NCI-H526 treated with DMSO at 0.1 percent for 48 hours (cell line): Measurements from ENCODE around the gene PSMB3.

Experiments
- DNase-seq: peaks from one replicate; lab custom pipeline; 2025; lab: John Stamatoyannopoulos, UW

The PSMB3 gene

DNA sequence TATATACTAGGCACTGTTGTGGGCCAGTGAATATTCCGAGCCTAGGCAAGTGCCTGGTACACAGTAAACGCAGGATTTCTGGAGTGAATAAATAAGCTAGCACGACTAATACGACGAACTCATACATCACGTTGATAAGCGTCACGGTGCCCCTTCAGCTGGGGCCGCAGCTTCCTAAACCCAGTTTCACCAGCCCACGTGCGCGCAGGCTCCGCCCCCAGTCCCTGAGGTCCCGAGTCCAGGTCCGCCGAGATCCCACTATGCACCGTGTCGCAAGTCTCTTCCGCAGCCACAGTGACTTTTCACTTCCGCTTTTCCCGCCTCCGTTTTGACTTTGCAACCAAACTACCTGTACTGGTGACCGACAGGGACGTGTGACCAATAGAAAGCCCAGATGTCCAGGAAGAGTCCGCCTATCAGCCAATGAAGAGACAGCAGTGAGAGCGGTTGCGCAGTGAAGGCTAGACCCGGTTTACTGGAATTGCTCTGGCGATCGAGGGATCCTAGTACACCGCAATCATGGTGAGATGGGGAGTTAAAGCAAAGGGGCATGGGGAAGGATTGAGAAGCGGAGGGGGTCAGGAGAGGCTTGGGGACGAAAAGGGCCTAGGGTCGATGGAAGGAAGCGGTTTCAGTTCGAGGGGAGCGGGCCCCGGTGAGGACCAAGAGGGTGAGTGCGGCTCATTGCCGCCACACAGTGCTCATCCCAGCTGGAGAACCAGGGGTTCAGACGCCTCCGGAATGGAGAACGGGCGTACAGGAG lies at the start of gene PSMB3:
Gene PSMB3, plus strand, starts transcription at position 434 of the 763 bp plus-strand sequence. Its CDS starts 86 bp downstream, at position 520.
- peak; percentile 99 for DNase-seq

DNA sequence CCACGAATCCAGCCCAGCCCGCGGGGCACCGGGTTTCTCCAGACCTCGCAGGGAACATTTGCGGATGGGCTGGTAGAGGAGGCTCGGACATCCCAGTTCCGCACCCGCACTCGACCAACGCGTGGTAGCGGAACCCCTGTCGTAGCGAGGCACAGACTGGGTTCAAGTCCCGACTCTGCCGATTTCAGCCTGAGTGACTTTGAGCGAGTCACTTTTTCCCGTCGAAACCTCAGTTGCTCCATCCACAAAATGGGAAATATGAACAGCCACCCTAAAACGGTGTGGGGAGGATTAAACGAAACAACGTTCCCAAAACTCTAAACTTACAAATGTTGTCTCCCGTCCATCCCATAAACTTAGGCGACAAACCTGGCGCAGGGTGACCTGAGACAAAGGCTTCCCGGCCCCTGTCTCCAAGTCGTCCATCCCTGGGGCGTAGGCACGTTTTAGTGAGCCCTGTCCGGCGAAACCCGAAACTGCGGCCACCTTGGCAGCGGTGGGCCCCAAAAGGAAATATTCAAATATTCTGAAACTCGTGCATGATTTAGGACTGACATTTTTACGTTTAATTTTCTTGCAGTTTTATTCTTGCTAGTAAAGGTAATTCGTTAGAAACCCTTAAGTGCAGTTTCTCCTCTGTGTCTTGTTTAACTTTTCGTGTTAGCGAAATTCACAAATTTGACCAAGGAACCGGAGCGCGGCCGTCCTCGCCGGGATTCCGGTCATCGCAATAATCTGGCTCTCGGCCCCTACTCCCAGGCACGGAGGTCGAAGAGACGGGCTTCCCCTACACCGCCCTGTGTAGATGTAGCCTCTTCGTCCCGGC lies 49.4 kb upstream of the PSMB3 start:
- no peak for DNase-seq

GRCh38 chr17:38703742-38704605 lies 48.6 kb upstream of the PSMB3 start:
- DNase-seq: peak; percentile 84

- DNase-seq: peak; percentile 59
Measured at GRCh38 chr17:38704606-38705522, 47.7 kb upstream of the PSMB3 start, which contains the start of gene MLLT6. TSS of gene MLLT6 (plus strand) at chr17:38705273. CDS start at chr17:38705633, 360 bp downstream.

DNA sequence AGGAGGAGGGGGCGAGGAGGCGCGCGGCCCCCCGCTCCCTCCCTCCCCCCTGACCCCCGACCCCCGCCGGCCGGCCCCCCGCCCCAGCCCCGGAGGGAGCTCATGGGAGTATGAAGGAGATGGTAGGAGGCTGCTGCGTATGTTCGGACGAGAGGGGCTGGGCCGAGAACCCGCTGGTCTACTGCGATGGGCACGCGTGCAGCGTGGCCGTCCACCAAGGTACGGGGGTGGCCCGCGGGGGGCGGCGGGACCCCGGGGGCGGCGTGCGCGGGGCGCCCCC lies 47.1 kb upstream of the PSMB3 start:
- DNase-seq: no peak

GRCh38 chr17:38705803-38706504 lies 46.6 kb upstream of the PSMB3 start:
- peak; percentile 46 for DNase-seq

- no peak for DNase-seq
Measured at GRCh38 chr17:38706505-38707216, 45.9 kb upstream of the PSMB3 start.

GRCh38 chr17:38707678-38708351 lies 44.7 kb upstream of the PSMB3 start:
- DNase-seq: no peak

- no peak for DNase-seq
Measured at GRCh38 chr17:38709104-38709820, 43.3 kb upstream of the PSMB3 start.

- no peak for DNase-seq
Measured at GRCh38 chr17:38709864-38710603, 42.5 kb upstream of the PSMB3 start.

GRCh38 chr17:38710604-38710962 lies 42.0 kb upstream of the PSMB3 start:
- no peak for DNase-seq

DNA sequence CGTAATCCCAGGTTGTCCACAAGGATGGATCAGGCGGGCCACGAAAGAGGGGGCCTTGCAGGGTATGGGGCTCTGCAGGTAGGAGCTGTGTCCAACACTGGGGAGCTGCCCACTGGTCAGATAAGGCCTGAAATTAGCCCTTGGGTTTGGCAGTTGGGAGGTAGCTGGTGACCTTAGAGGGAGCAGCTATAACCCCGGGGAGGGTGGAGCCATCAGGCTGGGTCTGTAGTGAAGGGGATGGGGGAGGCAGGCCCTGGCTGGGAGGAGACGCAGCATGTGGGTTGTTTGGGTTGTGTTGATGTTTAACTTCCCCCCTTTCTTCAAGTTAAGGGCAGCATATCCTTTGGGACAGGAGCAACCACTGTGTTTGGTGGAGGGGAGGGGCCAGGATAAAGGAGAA lies 41.6 kb upstream of the PSMB3 start:
- DNase-seq: no peak

DNA sequence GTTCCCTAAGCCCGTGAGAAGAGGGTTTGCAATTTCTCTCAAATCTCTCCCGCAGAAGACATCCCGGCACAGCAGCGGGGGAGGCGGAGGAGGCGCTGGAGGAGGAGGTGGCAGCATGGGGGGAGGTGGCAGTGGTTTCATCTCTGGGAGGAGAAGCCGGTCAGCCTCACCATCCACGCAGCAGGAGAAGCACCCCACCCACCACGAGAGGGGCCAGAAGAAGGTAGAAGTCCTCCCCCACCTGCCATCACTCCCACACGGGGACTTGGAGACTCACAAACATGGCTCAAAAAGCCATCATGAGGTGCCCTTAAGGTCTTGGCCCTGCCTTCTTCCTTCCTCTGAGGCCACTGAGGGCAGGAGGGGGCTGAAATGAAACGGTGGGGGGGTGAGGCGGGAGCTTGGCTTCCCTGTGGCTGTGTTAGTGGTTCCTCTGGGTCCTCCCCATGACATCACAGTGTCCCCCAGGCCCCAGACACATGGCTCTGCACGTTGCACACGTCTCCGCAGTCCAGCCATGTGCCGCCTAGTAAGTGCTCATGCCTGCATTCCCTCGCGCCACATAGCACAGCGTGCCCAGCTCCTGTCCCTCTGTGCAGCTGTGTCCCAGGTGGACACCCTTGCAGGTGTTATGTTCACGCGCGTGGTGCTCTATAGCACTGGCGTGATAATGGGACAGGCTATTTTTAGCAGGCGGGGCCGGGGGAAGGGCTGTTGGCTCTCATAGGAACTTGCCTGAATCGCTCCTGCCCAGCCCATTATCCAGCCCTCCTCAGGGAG lies 40.6 kb upstream of the PSMB3 start:
- DNase-seq: no peak

DNA sequence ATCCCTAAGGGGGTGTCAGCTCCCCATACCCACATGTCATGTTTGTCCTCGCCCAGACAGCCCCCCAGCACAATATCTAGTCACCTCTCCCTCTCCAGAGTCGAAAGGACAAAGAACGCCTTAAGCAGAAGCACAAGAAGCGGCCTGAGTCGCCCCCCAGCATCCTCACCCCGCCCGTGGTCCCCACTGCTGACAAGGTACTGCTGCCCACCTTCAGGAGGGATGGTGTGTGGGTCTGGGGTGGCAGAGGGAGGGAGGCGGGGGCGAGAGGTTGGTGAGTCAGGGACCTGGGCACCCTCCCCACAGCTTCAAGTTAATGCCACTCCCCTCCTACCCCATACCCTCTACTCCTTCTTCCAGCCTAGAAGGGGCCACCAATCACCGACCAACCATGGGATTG lies 39.9 kb upstream of the PSMB3 start:
- no peak for DNase-seq

DNA sequence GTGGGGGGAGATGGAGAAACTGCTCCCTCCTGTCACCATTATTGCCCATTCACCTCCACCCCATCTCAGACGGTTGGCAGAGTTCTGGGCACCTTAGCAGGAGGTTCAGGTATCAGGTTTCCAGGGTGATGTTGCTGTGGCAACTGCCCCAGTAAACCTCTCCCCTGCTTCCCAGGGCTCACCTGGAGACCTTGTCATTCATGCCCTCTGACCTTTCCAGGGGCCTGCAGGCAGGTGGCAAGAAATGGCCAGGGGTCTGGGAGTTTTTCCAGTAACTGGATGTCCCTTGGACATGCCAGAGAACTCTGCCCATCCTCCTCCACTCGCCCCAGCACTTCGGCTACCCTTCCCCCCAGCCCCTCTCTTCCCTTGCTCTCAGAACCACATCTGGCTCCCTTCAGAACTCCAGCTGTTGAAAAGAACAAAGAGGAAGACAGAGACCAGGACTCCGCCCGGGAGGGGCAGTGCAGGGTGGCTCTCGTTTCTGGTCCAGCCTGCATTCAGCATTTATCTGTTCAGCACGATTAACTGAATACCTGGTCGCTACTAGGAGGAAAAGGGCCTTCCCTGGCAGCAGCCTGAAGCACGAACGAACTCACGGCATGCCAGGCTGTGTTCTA lies 39.0 kb upstream of the PSMB3 start:
- DNase-seq: no peak

DNA sequence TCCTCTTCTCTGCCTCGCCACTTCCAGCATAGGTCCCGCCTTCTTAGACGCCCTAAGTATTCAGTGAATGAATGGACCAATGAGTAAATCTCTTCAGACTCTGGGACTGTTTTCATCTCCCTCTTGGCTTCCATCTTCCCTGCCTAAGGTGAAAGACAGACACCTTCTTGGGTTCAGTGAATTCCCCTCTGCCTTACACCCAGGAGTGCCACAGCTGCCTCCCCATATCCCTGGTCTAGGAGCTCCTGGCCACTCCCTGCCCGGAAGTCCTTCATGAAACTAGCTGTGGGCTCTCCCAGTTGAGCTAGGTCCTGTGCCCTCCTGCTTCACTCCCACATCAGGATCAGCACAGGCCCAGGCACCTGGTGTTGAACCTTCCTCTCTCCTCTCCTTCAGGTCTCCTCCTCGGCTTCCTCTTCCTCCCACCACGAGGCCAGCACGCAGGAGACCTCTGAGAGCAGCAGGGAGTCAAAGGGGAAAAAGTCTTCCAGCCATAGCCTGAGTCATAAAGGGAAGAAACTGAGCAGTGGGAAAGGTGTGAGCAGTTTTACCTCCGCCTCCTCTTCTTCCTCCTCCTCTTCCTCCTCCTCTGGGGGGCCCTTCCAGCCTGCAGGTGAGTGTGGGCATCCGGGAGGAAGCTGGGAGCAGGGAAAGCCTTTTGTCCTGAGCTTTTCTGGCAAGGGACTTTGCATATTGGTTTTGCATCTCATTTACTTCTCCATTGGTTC lies 37.2 kb upstream of the PSMB3 start:
- peak; percentile 53 for DNase-seq
